Measurements from ENCODE around the gene CCDC38. TPM values are rescaled to one million over a fixed set of nuclear protein-coding genes. Genes with fewer than 3 reads are reported as not detected.

Gene CCDC38
- total RNA-seq, 2 experiments from 2014 or later: 0.11 TPM; not detected in 1

DNA sequence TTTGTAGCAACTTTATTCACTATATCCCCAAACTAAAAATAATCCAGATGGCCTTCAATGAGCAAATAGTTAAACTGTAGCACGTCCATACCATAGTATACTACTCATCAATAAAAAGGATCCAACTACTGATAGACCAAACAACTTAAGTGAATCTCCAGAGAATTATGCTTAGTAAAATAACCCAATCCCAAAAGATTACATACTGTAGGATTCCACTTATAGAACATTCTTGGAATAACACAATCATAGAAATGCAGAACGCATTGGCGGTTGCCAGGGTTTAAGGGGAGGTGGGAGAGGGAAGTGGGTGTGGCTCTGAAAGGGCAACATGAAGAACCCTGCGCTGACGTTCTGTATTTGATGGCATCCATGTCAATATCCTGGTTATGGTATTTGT is 55.1 kb downstream of the CCDC38 start:
- Mint-ChIP-seq H3K27me3 (peaks cover 15% of the 10 kb centered on the region), H3K27ac (no peak overlapping the region), H3K9me3 (no peaks in the 10 kb centered on the region), H3K36me3 (ENCODE audit: low read depth) (no peaks in the 10 kb centered on the region), H3K4me1 (ENCODE audit: low read depth) (no peaks in the 10 kb centered on the region), H3K4me3 (no peak overlapping the region)
- H3K36me3 ChIP-seq (ENCODE audit: insufficient read depth, low read length): no peaks in the 10 kb centered on the region
- ATAC-seq (ENCODE audit: poor library complexity) (no peak), DNase-seq (no peak)
- H3K27ac ChIP-seq (ENCODE audit: low read depth in 1 of 2, low read length in 2 of 2): no peak overlapping the region
- ChIA-PET POLR2A (no interaction called here), CTCF (no interaction called here)
- TF ChIP-seq, protein P1, sequence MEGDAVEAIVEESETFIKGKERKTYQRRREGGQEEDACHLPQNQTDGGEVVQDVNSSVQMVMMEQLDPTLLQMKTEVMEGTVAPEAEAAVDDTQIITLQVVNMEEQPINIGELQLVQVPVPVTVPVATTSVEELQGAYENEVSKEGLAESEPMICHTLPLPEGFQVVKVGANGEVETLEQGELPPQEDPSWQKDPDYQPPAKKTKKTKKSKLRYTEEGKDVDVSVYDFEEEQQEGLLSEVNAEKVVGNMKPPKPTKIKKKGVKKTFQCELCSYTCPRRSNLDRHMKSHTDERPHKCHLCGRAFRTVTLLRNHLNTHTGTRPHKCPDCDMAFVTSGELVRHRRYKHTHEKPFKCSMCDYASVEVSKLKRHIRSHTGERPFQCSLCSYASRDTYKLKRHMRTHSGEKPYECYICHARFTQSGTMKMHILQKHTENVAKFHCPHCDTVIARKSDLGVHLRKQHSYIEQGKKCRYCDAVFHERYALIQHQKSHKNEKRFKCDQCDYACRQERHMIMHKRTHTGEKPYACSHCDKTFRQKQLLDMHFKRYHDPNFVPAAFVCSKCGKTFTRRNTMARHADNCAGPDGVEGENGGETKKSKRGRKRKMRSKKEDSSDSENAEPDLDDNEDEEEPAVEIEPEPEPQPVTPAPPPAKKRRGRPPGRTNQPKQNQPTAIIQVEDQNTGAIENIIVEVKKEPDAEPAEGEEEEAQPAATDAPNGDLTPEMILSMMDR (IDR thresholded peaks at IDR 0.05): no peak
- H3K4me1 ChIP-seq (ENCODE audit: insufficient read depth, low read length): no peaks in the 10 kb centered on the region
- peaks cover 0 to 5% of the 10 kb centered on the region in 2 experiments for H3K9me3 ChIP-seq (ENCODE audit: control insufficient read depth in 1 of 2, insufficient read depth in 1 of 2, low read length in 2 of 2)
- peaks cover 0 to 3% of the 10 kb centered on the region in 2 experiments for H3K27me3 ChIP-seq (ENCODE audit: control insufficient read depth in 1 of 2, insufficient read depth in 2 of 2, low read length in 2 of 2)
- intact Hi-C loops (cut with DNase I, micrococcal nuclease): no loop called here
- no peak overlapping the region for H3K4me3 ChIP-seq (ENCODE audit: low read length)

DNA sequence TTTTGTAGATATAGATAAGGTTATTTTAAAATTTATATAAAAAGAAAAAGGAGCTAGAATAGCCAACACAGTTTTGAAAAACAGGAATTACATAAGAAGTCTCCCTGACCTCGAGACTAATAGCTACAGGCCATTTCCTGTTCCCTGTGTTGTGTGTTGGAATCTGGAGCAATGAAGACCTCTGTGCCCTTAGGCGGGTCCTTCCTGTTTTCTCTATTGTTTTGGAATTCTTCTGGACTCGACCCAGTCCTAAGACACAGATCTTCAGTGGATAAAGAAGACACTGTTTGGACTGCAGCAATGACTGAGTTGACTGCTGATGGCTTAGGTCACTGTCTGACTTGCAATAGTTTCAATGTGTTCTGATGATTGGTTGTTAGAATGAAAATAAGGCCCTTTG is 57.4 kb downstream of the CCDC38 start:
- ATAC-seq (ENCODE audit: poor library complexity) (no peak), DNase-seq (no peak)
- no peaks in the 10 kb centered on the region for H3K4me1 ChIP-seq (ENCODE audit: insufficient read depth, low read length)
- H3K4me3 ChIP-seq (ENCODE audit: low read length): no peak overlapping the region
- no peaks in the 10 kb centered on the region for H3K9me3 Mint-ChIP-seq
- intact Hi-C loops (cut with DNase I, micrococcal nuclease): no loop called here
- H3K9me3 ChIP-seq (ENCODE audit: control insufficient read depth in 1 of 2, insufficient read depth in 1 of 2, low read length in 2 of 2): peaks cover 0 to 5% of the 10 kb centered on the region in 2 experiments
- H3K36me3 ChIP-seq (ENCODE audit: insufficient read depth, low read length): no peaks in the 10 kb centered on the region
- no peaks in the 10 kb centered on the region for H3K36me3 Mint-ChIP-seq (ENCODE audit: low read depth)
- H3K4me3 Mint-ChIP-seq: no peak overlapping the region
- H3K27ac Mint-ChIP-seq: no peak overlapping the region
- H3K4me1 Mint-ChIP-seq (ENCODE audit: low read depth): no peaks in the 10 kb centered on the region
- peaks cover 9% of the 10 kb centered on the region for H3K27me3 Mint-ChIP-seq
- H3K27me3 ChIP-seq (ENCODE audit: control insufficient read depth in 1 of 2, insufficient read depth in 2 of 2, low read length in 2 of 2): peaks cover 0 to 3% of the 10 kb centered on the region in 2 experiments
- POLR2A ChIA-PET: no interaction called here
- TF ChIP-seq, protein P1 (IDR thresholded peaks at IDR 0.05): no peak
- CTCF ChIA-PET: no interaction called here
- H3K27ac ChIP-seq (ENCODE audit: low read depth in 1 of 2, low read length in 2 of 2): no peak overlapping the region

DNA sequence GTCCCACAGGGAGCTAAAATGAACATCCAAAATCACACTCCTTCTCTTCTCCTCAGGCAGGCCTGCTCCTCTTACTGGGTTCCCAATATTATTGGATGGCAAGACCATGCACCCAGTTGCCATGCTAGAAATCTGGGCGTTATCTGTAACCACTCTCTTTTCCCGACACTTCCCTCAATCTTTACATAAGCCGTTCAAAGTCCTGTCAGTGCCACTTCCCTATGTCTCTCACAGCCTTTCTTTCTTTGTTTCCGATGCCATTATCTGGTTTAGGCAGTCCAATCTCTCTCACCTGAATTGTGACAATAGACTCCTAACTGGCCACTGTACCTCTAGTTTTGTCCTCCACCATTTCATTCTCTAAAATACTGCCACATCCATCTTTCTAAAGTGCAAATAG is 59.5 kb downstream of the CCDC38 start:
- no peak overlapping the region for H3K4me3 ChIP-seq (ENCODE audit: low read length)
- Mint-ChIP-seq H3K4me1 (ENCODE audit: low read depth) (no peaks in the 10 kb centered on the region), H3K27ac (no peak overlapping the region), H3K36me3 (ENCODE audit: low read depth) (no peaks in the 10 kb centered on the region), H3K9me3 (no peaks in the 10 kb centered on the region), H3K27me3 (peaks cover 7% of the 10 kb centered on the region), H3K4me3 (no peak overlapping the region)
- no peak overlapping the region for H3K27ac ChIP-seq (ENCODE audit: low read depth in 1 of 2, low read length in 2 of 2)
- no peaks in the 10 kb centered on the region for H3K36me3 ChIP-seq (ENCODE audit: insufficient read depth, low read length)
- TF ChIP-seq, protein P1 (IDR thresholded peaks at IDR 0.05): no peak
- ChIA-PET POLR2A (no interaction called here), CTCF (no interaction called here)
- H3K4me1 ChIP-seq (ENCODE audit: insufficient read depth, low read length): no peaks in the 10 kb centered on the region
- no peak for DNase-seq
- H3K27me3 ChIP-seq (ENCODE audit: control insufficient read depth in 1 of 2, insufficient read depth in 2 of 2, low read length in 2 of 2): peaks cover 0 to 3% of the 10 kb centered on the region in 2 experiments
- no peak for ATAC-seq (ENCODE audit: poor library complexity)
- peaks cover 0 to 5% of the 10 kb centered on the region in 2 experiments for H3K9me3 ChIP-seq (ENCODE audit: control insufficient read depth in 1 of 2, insufficient read depth in 1 of 2, low read length in 2 of 2)
- intact Hi-C loops (cut with DNase I, micrococcal nuclease): no loop called here

Data from CD4-positive, alpha-beta T cell (primary cell).